DMS 273 (cell line): ENCODE data around the gene OXSR1.
"Not testable (repeated sequence)": the region's sequence is repeated elsewhere in the genome, so short reads cannot be mapped to it uniquely, and the experiment has no call there.

ENCODE experiments used
- DNase-seq: peaks from one replicate; lab custom pipeline; 2025; ENCODE audit not compliant: unreplicated experiment; lab: John Stamatoyannopoulos, UW

The OXSR1 gene

GRCh38 chr3:38141173-38141951 lies 24.0 kb upstream of the OXSR1 start:
- DNase-seq = no peak

- no peak for DNase-seq
Observed at GRCh38 chr3:38141952-38142273, 23.4 kb upstream of the OXSR1 start.

GRCh38 chr3:38142959-38143358 lies 22.4 kb upstream of the OXSR1 start:
- no peak for DNase-seq

GRCh38 chr3:38143511-38143910 lies 21.8 kb upstream of the OXSR1 start:
- no peak for DNase-seq

GRCh38 chr3:38146504-38146903 lies 18.8 kb upstream of the OXSR1 start:
- DNase-seq = no peak

GRCh38 chr3:38147421-38147820 lies 17.9 kb upstream of the OXSR1 start:
- no peak for DNase-seq

- DNase-seq = no peak
Observed at GRCh38 chr3:38148311-38148882, 16.9 kb upstream of the OXSR1 start.

GRCh38 chr3:38149708-38150107 lies 15.6 kb upstream of the OXSR1 start:
- no peak for DNase-seq

- DNase-seq = no peak
Observed at GRCh38 chr3:38150780-38151528, 14.4 kb upstream of the OXSR1 start.

- DNase-seq = no peak
Observed at GRCh38 chr3:38151667-38152265, 13.6 kb upstream of the OXSR1 start.

- no peak for DNase-seq
Observed at GRCh38 chr3:38152609-38153008, 12.7 kb upstream of the OXSR1 start.

- no peak for DNase-seq
Observed at GRCh38 chr3:38153221-38153620, 12.1 kb upstream of the OXSR1 start.

- DNase-seq = no peak
Observed at GRCh38 chr3:38154033-38154494, 11.3 kb upstream of the OXSR1 start.

- DNase-seq = no peak
Observed at GRCh38 chr3:38154625-38155255, 10.6 kb upstream of the OXSR1 start.

- DNase-seq = no peak
Observed at GRCh38 chr3:38155825-38156224, 9.5 kb upstream of the OXSR1 start.

- DNase-seq = no peak
Observed at GRCh38 chr3:38157117-38157516, 8.2 kb upstream of the OXSR1 start.

GRCh38 chr3:38157595-38157994 lies 7.7 kb upstream of the OXSR1 start:
- DNase-seq = peak; percentile 7

- no peak for DNase-seq
Observed at GRCh38 chr3:38158472-38158871, 6.9 kb upstream of the OXSR1 start.

- DNase-seq = not testable (repeated sequence)
Observed at GRCh38 chr3:38160704-38161103, 4.6 kb upstream of the OXSR1 start.

- peak; percentile 38 for DNase-seq
Observed at GRCh38 chr3:38163117-38163840, 2.1 kb upstream of the OXSR1 start.
